ENCODE results near the gene LY6G5C. TPM values are rescaled to one million over a fixed set of nuclear protein-coding genes. Genes with fewer than 3 reads are reported as not detected.
A peak's percentile ranks its signal among the peaks of the same experiment; 100 is the strongest.

LY6G5C gene
- total and polyA plus RNA-seq, 2 of the 13 experiments (the other 11 are each of a cell fraction or from before 2014, with no cell fraction given) = 0.33 to 0.55 TPM

DNA sequence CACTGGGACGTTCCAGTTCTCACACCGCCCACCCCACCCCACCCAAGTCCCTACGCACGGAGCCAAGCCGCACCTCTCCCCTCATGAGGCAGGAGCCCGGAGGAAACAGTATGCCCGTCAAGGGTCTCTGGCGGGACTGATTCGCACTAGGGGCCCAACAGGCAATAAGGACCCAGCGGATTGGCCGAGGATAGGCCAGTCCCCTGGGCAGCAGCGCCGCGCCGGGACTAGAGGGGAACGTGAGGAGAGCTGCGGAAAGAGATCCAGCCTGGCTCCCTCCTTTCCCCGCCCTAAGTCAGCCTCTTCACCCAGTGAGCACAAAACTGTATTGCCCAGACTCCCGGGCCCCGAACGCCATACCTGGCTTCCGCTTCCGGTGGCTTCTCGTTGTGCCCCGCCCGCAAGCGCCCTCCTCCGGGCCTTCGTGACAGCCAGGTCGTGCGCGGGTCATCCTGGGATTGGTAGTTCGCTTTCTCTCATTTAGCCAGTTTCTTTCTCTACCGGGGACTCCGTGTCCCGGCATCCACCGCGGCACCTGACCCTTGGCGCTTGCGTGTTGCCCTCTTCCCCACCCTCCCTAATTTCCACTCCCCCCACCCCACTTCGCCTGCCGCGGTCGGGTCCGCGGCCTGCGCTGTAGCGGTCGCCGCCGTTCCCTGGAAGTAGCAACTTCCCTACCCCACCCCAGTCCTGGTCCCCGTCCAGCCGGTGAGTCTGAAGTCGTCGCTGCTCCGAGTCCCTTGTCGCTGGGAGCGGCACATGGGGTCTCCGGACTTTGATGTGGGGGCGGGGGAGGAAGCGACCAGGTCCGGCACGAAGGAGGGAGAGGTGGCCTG lies 15.1 kb downstream of the LY6G5C start, which contains the start of gene CSNK2B (continued):
- TF ChIP-seq ZBTB49 (CRISPR knock-in tag; IDR thresholded peaks at IDR 0.05; ENCODE audit: borderline replicate concordance) = no peak
- no peak; the same call in 1 of the 2 replicates for TF ChIP-seq ZNF777 (CRISPR knock-in tag; IDR thresholded peaks at IDR 0.05)
- peak; percentile 80 for TF ChIP-seq POLR2AphosphoS5 (IDR thresholded peaks at IDR 0.05; ENCODE audit: low read depth, low read length)
- TF ChIP-seq ZNF710 (CRISPR knock-in tag; IDR thresholded peaks at IDR 0.05; ENCODE audit: borderline replicate concordance) = peak; percentile 81
- TF ChIP-seq, protein P1, sequence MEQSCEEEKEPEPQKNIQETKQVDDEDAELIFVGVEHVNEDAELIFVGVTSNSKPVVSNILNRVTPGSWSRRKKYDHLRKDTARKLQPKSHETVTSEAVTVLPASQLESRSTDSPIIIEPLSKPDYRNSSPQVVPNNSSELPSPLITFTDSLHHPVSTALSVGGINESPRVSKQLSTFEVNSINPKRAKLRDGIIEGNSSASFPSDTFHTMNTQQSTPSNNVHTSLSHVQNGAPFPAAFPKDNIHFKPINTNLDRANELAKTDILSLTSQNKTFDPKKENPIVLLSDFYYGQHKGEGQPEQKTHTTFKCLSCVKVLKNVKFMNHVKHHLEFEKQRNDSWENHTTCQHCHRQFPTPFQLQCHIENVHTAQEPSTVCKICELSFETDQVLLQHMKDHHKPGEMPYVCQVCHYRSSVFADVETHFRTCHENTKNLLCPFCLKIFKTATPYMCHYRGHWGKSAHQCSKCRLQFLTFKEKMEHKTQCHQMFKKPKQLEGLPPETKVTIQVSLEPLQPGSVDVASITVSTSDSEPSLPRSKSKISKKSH (CRISPR knock-in tag; IDR thresholded peaks at IDR 0.05; ENCODE audit: borderline replicate concordance) = peak; percentile 91
- TF ChIP-seq, protein P2, sequence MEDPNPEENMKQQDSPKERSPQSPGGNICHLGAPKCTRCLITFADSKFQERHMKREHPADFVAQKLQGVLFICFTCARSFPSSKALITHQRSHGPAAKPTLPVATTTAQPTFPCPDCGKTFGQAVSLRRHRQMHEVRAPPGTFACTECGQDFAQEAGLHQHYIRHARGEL (CRISPR knock-in tag; IDR thresholded peaks at IDR 0.05) = peak; percentile 90; the same call in 1 of the 2 replicates
- TF ChIP-seq ZNF34 (CRISPR knock-in tag; IDR thresholded peaks at IDR 0.05; ENCODE audit: borderline replicate concordance) = peak; percentile 59; the same call in 1 of the 2 replicates
- TF ChIP-seq, protein P3, sequence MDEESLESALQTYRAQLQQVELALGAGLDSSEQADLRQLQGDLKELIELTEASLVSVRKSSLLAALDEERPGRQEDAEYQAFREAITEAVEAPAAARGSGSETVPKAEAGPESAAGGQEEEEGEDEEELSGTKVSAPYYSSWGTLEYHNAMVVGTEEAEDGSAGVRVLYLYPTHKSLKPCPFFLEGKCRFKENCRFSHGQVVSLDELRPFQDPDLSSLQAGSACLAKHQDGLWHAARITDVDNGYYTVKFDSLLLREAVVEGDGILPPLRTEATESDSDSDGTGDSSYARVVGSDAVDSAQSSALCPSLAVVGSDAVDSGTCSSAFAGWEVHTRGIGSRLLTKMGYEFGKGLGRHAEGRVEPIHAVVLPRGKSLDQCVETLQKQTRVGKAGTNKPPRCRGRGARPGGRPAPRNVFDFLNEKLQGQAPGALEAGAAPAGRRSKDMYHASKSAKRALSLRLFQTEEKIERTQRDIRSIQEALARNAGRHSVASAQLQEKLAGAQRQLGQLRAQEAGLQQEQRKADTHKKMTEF (CRISPR knock-in tag; IDR thresholded peaks at IDR 0.05) = peak; percentile 39; the same call in 1 of the 2 replicates
- peak; percentile 98 for TF ChIP-seq CREM (IDR thresholded peaks at IDR 0.05)
- TF ChIP-seq CREM (CRISPR knock-in tag; IDR thresholded peaks at IDR 0.05) = no peak
- no peak for TF ChIP-seq CBFB (CRISPR knock-in tag; IDR thresholded peaks at IDR 0.05)
- TF ChIP-seq ZNF33A (CRISPR knock-in tag; IDR thresholded peaks at IDR 0.05; ENCODE audit: borderline replicate concordance) = peak; percentile 18; the same call in 1 of the 2 replicates
- TF ChIP-seq ZMAT3 (CRISPR knock-in tag; conservative IDR thresholded peaks at IDR 0.05) = peak; percentile 82
- TF ChIP-seq, protein P4, sequence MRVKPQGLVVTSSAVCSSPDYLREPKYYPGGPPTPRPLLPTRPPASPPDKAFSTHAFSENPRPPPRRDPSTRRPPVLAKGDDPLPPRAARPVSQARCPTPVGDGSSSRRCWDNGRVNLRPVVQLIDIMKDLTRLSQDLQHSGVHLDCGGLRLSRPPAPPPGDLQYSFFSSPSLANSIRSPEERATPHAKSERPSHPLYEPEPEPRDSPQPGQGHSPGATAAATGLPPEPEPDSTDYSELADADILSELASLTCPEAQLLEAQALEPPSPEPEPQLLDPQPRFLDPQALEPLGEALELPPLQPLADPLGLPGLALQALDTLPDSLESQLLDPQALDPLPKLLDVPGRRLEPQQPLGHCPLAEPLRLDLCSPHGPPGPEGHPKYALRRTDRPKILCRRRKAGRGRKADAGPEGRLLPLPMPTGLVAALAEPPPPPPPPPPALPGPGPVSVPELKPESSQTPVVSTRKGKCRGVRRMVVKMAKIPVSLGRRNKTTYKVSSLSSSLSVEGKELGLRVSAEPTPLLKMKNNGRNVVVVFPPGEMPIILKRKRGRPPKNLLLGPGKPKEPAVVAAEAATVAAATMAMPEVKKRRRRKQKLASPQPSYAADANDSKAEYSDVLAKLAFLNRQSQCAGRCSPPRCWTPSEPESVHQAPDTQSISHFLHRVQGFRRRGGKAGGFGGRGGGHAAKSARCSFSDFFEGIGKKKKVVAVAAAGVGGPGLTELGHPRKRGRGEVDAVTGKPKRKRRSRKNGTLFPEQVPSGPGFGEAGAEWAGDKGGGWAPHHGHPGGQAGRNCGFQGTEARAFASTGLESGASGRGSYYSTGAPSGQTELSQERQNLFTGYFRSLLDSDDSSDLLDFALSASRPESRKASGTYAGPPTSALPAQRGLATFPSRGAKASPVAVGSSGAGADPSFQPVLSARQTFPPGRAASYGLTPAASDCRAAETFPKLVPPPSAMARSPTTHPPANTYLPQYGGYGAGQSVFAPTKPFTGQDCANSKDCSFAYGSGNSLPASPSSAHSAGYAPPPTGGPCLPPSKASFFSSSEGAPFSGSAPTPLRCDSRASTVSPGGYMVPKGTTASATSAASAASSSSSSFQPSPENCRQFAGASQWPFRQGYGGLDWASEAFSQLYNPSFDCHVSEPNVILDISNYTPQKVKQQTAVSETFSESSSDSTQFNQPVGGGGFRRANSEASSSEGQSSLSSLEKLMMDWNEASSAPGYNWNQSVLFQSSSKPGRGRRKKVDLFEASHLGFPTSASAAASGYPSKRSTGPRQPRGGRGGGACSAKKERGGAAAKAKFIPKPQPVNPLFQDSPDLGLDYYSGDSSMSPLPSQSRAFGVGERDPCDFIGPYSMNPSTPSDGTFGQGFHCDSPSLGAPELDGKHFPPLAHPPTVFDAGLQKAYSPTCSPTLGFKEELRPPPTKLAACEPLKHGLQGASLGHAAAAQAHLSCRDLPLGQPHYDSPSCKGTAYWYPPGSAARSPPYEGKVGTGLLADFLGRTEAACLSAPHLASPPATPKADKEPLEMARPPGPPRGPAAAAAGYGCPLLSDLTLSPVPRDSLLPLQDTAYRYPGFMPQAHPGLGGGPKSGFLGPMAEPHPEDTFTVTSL (CRISPR knock-in tag; IDR thresholded peaks at IDR 0.05; ENCODE audit: borderline replicate concordance) = 0 out of 2 replicates have a peak, but pooled peaks have one; percentile 14
